GM18907 (cell line): ENCODE results near the gene SERPIND1.
A peak's percentile ranks its signal among the peaks of the same experiment; 100 is the strongest.

ENCODE experiments used
- ATAC-seq: cut with Tn5 transposase; IDR thresholded peaks from one replicate; pipeline ENCODE4 v1.9.1; 2021; ENCODE audit warnings: mild to moderate bottlenecking, moderate library complexity; ENCODE audit not compliant: unreplicated experiment

Gene SERPIND1

GRCh38 chr22:20774882-20775281 is 969 bp downstream of the SERPIND1 start:
- ATAC-seq: no peak

- no peak for ATAC-seq
These were observed 1.5 kb downstream of the SERPIND1 start for GRCh38 chr22:20775342-20775895.

GRCh38 chr22:20776624-20777405 is 2.9 kb downstream of the SERPIND1 start:
- ATAC-seq: no peak

GRCh38 chr22:20777420-20778177 is 3.7 kb downstream of the SERPIND1 start:
- ATAC-seq: no peak

- ATAC-seq: no peak
These were observed 5.3 kb downstream of the SERPIND1 start for GRCh38 chr22:20779014-20779817.

- ATAC-seq: no peak
These were observed 5.9 kb downstream of the SERPIND1 start for GRCh38 chr22:20779818-20780158.

GRCh38 chr22:20781272-20781990 is 7.5 kb downstream of the SERPIND1 start:
- ATAC-seq: no peak

- no peak for ATAC-seq
These were observed 8.2 kb downstream of the SERPIND1 start for GRCh38 chr22:20782083-20782482.

- ATAC-seq: no peak
These were observed 8.8 kb downstream of the SERPIND1 start for GRCh38 chr22:20782596-20783299.

- ATAC-seq: no peak
These were observed 9.4 kb downstream of the SERPIND1 start for GRCh38 chr22:20783300-20783673.

- peak; percentile 48 for ATAC-seq
These were observed 10.2 kb downstream of the SERPIND1 start for GRCh38 chr22:20783844-20784723.

- ATAC-seq: no peak
These were observed 11.5 kb downstream of the SERPIND1 start for GRCh38 chr22:20785415-20785814.

GRCh38 chr22:20786048-20786447 is 12.1 kb downstream of the SERPIND1 start:
- no peak for ATAC-seq

- ATAC-seq: no peak
These were observed 12.6 kb downstream of the SERPIND1 start for GRCh38 chr22:20786536-20786979.

- no peak for ATAC-seq
These were observed 13.3 kb downstream of the SERPIND1 start for GRCh38 chr22:20787223-20787622.

- ATAC-seq: no peak
These were observed 14.1 kb downstream of the SERPIND1 start for GRCh38 chr22:20787746-20788626.

- no peak for ATAC-seq
These were observed 14.9 kb downstream of the SERPIND1 start for GRCh38 chr22:20788627-20789344.
